Activated gamma-delta T cell (primary cell): Measurements from ENCODE around the gene PSMG2.
"Not testable (repeated sequence)": the region's sequence is repeated elsewhere in the genome, so short reads cannot be mapped to it uniquely, and the experiment has no call there.

Experiments
- DNase-seq: peaks from one replicate; lab custom pipeline; 2025; lab: John Stamatoyannopoulos, UW

PSMG2 gene

DNA sequence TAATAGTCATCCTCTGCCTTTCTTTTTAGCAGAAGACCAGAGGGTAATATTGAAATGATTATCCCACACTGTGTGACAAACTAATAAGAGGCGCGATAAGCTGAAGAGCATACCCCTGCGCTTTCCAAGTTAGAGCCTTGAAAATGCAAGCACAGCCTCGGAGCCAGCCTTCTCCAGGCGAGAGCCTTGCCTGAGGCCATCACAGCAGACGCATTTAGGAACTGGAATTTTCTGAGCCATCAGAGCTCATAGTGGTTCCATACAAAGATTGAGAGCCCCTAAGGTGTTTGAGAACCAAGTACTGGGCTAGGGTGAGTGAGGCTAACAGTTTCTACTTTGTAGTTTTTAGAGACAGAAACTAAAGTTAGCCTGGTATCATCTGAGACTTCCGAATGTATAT lies 19.9 kb downstream of the PSMG2 start:
- DNase-seq, result no peak

GRCh38 chr18:12726331-12726730 lies 23.5 kb downstream of the PSMG2 start:
- no peak for DNase-seq

DNA sequence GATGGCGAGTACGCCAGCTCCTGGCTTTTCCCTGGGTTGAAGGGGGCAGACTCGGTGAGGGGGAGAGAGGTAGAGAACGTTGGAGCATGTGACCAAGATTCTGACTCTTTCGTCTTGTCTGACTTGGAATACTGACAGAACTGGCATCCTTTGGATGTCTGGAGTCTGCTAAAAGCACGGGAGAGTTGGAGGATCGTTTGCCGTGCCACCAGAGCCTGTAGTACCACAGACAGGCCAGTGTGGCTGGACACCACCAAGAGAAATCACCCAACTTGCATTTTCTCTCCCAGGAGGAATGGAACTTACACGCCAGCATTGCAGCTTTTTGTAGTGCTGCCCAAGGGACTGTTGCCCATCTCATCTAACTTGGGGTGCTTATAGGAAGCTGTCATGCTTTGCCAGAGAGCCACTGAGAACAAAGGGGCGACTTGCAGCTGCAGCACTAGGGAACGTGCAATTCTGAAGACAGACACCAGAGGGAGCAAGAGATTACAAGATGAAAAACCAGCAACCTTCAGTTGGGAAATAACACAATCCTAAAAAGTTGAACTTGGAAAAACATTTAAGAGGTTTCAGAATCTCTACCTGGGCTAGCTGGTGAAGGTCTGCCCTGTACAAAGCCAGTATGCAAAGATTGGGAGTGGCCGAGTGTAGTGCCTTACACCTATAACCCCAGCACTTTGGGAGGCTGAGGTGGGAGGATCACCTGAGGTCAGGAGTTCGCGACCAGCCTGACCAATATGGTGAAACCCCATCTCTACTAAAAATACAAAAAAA lies 24.1 kb downstream of the PSMG2 start:
- DNase-seq, result no peak

DNA sequence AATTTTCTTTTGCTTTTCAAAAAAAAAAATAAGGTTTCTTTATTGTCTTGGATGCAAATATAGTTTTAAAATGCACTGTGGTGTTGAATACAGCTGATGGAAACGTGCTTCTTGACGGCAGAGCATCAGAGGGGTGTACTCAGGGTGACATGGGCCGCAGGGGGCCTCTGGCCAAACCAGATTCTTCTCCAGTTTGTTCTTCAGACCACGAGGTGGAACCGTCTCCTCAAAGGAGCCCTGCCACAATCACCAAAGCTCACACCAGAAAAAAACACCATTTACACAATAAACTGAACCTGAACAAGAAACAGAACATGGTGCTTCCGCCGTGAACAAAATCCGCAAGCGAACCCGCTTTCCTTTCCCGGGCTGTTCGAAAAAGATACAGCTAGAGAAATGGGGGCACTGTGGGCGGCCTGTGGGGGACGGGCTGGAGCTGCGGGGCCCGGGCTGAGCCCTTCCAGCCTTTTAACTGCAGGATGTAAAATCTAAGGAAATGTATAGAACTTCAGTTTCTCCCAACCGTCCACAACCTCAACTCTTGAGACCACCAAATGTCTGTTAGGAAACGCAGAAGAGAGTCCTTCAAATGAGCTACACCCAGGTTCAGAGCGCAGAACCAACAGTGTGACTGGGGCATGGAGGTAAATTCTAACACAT lies 34.5 kb downstream of the PSMG2 start:
- DNase-seq, result no peak

GRCh38 chr18:12741351-12741750 lies 38.5 kb downstream of the PSMG2 start:
- DNase-seq, result no peak

GRCh38 chr18:12742453-12742852 lies 39.6 kb downstream of the PSMG2 start:
- DNase-seq, result no peak

- no peak for DNase-seq
Observed at GRCh38 chr18:12744103-12744502, 41.3 kb downstream of the PSMG2 start.

- no peak for DNase-seq
Observed at GRCh38 chr18:12745095-12745795, 42.4 kb downstream of the PSMG2 start.

DNA sequence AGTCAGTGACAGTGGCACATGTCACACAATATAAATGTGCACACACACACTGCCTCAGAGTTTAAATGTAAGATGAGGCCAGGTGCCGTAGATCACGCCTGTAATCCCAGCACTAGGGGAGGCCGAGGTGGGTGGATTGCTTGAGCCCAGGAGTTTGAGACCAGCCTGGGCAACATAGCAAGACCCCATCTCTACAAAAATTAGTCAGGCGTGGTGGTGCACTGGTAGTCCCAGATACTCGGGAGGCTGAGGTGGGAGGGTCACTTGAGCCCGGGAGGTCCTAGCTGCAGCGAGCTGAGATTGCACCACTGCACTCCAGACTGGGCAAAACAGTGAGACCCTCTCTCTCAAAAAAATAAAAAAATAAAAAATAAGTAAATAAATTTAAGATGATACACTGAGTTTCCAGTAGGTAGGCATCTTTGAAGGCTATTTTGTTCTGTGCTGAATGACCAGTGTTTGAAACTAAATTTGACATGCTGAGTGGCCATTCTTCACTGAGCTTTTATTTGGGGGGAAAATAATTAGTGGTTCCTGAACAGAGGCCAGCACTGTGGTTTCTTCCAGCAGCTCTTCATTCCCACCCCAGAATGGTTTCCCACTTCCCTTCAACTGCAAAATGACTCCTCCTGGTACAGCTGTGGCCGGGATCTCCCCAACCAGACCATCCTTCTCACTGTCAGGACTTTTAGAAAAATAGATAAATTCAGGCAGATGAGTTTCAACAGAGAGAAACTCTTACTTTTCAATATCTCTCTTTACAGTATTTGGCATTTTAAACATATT lies 44.9 kb downstream of the PSMG2 start:
- no peak for DNase-seq

DNA sequence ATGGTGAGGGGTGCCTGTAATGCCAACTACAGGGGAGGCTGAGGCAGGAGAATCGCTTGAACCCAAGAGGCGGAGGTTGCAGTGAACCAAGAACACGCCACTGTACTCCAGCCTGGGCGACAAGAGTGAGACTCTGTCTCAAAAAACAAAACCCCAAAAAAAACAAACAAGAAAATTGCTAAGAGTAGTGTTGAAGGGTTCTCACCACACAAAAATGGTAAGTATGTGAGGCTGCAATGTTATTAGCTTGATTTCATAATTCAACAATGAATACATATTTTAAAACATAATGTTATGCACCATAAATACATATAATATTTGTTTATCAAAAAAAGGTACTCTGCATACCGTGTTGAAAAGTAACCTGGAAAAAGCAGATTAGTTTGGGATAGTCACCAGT lies 45.8 kb downstream of the PSMG2 start:
- no peak for DNase-seq

DNA sequence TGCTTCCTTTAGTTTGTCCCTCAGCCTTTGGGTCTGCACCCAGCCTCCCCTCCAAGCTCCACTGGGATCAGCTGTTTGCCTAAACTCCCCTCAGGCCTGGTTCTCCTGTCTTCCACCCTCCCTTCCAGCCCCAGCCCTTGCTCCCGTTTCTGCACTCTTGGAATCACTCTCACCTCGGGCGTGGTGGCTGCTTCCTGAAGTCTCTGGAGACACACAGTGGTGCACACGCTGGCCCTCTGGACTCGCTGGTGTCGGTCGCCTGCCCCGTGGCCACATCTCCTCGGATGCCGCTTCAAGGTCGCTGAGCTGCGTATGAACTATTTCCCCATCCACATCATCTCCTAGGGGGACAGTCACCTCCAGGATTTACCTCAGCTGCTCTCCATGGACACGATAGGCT lies 46.3 kb downstream of the PSMG2 start:
- DNase-seq, result no peak

GRCh38 chr18:12750076-12750714 lies 47.4 kb downstream of the PSMG2 start:
- no peak for DNase-seq

GRCh38 chr18:12750715-12751502 lies 48.1 kb downstream of the PSMG2 start:
- DNase-seq, result no peak

DNA sequence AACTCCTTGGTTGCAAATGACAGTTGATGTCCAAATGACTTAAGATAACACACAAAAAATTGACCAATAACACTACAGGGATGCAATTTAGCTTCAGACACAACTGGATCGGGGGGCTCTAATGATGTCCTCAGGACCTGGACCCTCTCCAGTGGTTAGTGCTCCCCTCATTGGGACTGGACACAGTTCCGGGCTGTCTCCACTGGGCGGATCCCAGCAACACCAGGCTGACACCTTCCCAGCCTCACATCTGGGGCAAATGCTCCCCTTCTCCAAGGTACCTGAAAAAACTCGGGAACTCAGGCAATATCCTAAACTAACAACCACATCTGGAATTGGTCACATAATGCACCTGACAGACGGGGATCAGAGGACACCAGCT lies 48.7 kb downstream of the PSMG2 start:
- no peak for DNase-seq

GRCh38 chr18:12751891-12752290 lies 49.0 kb downstream of the PSMG2 start:
- no peak for DNase-seq

DNA sequence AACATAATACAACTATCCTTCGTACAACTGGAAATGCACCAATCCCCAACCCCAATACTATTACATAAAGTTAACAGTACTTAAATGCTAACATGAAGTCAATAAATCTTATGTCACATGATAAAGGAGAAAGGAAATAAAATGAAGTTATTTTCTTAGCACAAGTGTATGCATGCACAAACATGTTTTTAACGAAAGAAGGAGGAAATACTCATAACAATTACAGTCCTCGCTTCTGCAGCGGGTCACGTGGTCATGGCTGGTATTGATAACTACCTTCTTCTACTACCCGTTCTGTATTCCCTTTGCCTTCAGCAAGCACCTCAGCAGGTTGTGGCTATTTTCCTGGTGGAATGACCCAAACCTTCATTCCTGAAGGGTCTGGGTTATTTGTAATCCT lies 51.7 kb downstream of the PSMG2 start:
- no peak for DNase-seq

DNA sequence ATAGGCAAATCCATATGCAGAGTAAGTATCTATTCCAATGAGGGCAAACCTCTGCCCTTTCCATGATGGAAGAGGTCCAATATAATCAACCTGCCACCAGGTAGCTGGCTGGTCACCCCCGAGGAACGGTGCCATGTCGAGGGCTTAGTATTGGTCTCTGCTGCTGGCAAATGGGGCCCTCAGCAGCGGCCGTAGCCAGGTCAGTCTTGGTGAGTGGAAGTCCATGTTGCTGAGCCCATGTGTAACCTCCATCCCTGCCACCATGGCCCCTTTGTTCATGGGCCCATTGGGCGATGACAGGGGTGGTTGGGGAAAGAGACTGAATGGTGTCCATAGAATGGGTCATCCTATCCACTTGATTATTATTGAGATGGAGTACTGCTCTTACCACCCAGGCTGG lies 52.8 kb downstream of the PSMG2 start:
- DNase-seq, result not testable (repeated sequence)

DNA sequence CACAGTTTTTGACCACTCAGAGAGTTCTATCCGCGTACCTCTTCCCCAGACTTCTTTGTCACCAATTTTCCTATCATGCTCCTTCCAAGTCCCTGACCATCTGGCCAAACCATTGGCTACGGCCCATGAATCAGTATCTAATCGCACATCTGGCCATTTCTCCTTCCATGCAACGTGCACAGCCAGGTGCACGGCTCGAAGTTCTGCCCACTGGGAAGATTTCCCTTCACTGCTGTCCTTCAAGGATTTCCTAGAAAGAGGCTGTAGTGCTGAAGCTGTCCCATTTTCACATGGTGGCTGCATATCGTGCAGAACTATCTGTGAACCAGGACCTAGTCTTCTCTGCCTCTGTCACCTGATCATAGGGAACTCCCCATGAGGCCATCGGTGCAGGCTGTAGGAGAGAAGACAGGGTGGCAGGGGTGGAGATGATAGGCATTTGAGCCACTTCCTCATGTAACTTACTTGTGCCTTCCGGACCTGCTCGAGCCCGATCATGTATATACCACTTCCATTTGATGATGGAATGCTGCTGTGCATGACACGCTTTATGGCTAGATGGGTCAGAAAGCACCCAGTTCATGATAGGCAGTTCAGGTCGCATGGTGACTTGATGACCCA lies 53.9 kb downstream of the PSMG2 start:
- DNase-seq, result not testable (repeated sequence)

GRCh38 chr18:12758566-12758965 lies 55.7 kb downstream of the PSMG2 start:
- DNase-seq, result not testable (repeated sequence)

- DNase-seq, result no peak
Observed at GRCh38 chr18:12765126-12765525, 62.3 kb downstream of the PSMG2 start.
